Prostate gland (tissue), 2 donors: ENCODE measurements around the gene HACD2.

Experiments
- CTCF ChIP-seq, 4 experiments: fragments of 200-600 bp in 2 of 4; fragments of 450-650 bp in 2 of 4; sonication (generic) in 2 of 4; IDR thresholded peaks; 1 replicate in 3 of 4; 2 replicates in 1 of 4; pipeline ENCODE4 v1.5.1; 2016 to 2019; ENCODE audit warnings: antibody characterized with exemption in 4 of 4, mild to moderate bottlenecking in 2 of 4, moderate library complexity in 2 of 4
- POLR2AphosphoS5 ChIP-seq: sonication (generic); formaldehyde crosslinking; IDR thresholded peaks from one replicate; pipeline ENCODE4 v1.6.1; 2017; ENCODE audit warnings: antibody characterized with exemption

GRCh38 chr3:123613543-123613942 is 28.7 kb upstream of the HACD2 start:
- no peak for TF ChIP-seq CTCF (IDR thresholded peaks at IDR 0.05)
- TF ChIP-seq POLR2AphosphoS5: no peak
